Memory B cell (primary cell): Measurements from ENCODE around the gene CENATAC.
A peak's percentile ranks its signal among the peaks of the same experiment; 100 is the strongest.
"Not testable (repeated sequence)": the region's sequence is repeated elsewhere in the genome, so short reads cannot be mapped to it uniquely, and the experiment has no call there.

Experiments used
- ATAC-seq: fragments of 150-1000 bp; cut with Tn5 transposase; 2 replicates; pipeline ENCODE4 v1.10.0; 2021; ENCODE audit warnings: low read depth, mild to moderate bottlenecking, moderate library complexity
- DNase-seq, 2 donors: peaks; one replicate each; pipeline ENCODE4 v3.0.0; 2022; ENCODE audit warnings: low spot score in 2 of 2
- H3K27ac Mint-ChIP-seq: one replicate; pipeline ENCODE4 v1.8.0; 2022; ENCODE audit warnings: mild to moderate bottlenecking, moderate library complexity, mixed read lengths
- H3K27me3 Mint-ChIP-seq: one replicate; pipeline ENCODE4 v1.8.0; 2022; ENCODE audit warnings: mixed read lengths
- H3K36me3 Mint-ChIP-seq: one replicate; pipeline ENCODE4 v1.8.0; 2022; ENCODE audit warnings: mild to moderate bottlenecking, mixed read lengths
- H3K4me1 Mint-ChIP-seq: one replicate; pipeline ENCODE4 v1.8.0; 2022; ENCODE audit warnings: mixed read lengths
- H3K4me3 Mint-ChIP-seq: one replicate; pipeline ENCODE4 v1.8.0; 2022; ENCODE audit warnings: mild to moderate bottlenecking, moderate library complexity, mixed read lengths
- H3K9me3 Mint-ChIP-seq: one replicate; pipeline ENCODE4 v1.8.0; 2022; ENCODE audit warnings: mixed read lengths

The CENATAC gene

DNA sequence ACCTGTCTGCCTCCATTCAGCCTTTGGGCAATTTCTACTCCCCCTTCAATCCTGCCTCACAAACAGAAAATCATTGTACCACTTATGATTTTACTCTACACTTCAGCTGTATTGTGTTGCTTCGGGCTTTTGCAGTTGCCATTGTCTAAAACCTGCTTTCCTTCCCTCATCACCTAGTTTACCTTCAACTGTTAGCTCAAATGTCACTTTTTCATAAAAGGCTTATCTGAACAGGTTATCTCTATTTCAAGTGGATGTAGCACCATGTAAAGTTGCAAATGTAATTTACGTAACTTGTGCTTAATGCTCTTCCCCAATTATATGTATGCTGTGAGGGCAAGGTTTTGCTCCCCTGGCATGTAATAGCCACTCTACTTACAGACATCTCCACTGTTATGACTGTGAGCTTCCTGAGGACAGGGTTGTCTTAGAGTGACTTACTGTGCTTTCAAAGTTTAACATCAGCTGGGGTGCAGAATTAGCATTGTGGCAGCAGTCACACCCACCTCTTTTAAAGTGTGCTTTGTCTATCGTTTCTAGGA is 14.8 kb downstream of the CENATAC start:
- peaks cover 13% of the 10 kb centered on the region for H3K4me1 Mint-ChIP-seq
- peak overlapping the region; percentile 17 for H3K27ac Mint-ChIP-seq
- no peak overlapping the region for H3K4me3 Mint-ChIP-seq
- DNase-seq (no peak), ATAC-seq (no peak)
- no peaks in the 10 kb centered on the region for H3K9me3 Mint-ChIP-seq
- H3K27me3 Mint-ChIP-seq, result no peaks in the 10 kb centered on the region
- H3K36me3 Mint-ChIP-seq, result peaks cover 34% of the 10 kb centered on the region

DNA sequence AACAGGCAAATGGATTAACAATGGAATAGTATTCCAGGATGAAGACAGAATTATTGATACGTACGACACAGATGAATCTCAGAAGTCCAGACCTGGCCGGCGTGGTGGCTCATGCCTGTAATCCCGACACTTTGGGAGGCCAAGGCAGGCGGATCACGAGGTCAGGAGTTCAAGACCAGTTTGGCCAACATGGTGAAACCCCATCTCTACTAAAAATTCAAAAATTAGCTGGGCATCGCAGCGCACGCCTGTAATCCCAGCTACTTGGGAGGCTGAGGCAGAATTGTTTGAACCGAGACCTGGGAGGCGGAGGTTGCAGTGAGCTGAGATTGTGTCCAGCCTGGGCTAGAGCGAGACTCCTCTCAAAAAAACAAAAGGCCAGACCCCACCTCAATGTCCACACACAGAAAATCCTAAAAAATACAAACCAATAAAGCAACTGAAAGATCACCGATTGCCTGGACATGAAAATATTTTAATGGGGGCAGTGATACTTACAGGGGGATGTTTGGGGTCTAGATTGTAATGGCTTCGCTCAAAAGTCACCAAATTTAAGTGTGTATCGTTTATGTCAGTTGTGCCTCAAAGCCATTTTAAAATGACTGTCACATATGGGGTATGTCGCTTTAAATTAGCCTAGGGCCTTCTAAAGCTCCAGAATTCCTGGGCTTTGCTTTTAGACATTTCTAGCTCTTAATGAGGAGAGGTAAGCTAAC is 16.4 kb downstream of the CENATAC start:
- DNase-seq (no peak), ATAC-seq (no peak)
- Mint-ChIP-seq H3K4me3 (no peak overlapping the region), H3K27ac (peak overlapping the region; percentile 73), H3K36me3 (peaks cover 33% of the 10 kb centered on the region), H3K27me3 (no peaks in the 10 kb centered on the region), H3K9me3 (no peaks in the 10 kb centered on the region), H3K4me1 (peaks cover 13% of the 10 kb centered on the region)

DNA sequence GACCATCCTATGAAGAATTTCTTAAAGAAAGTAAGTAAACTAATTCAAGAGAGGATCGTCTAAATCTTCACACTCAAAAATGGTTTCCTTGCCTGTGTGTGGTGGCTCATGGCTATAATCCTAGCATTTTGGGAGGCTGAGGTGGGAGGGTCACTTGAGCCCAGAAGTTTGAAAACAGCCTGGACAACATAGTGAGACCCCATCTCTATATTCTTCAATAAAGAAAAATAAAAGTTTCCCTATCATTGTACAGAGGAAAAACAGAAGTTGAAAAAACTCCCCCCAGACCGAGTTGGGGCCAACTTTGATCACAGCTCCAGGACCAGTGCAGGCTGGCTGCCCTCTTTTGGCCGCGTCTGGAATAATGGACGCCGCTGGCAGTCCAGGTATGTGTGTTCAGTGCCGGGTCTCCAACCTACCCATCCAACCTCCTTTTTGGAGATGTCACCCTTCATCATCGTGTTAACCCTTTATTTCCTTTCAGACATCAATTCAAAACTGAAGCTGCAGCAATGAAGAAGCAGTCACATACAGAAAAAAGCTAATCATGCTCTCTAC is 17.2 kb downstream of the CENATAC start:
- Mint-ChIP-seq H3K4me3 (peak overlapping the region; percentile 21), H3K9me3 (no peaks in the 10 kb centered on the region), H3K27ac (peak overlapping the region; percentile 73)

DNA sequence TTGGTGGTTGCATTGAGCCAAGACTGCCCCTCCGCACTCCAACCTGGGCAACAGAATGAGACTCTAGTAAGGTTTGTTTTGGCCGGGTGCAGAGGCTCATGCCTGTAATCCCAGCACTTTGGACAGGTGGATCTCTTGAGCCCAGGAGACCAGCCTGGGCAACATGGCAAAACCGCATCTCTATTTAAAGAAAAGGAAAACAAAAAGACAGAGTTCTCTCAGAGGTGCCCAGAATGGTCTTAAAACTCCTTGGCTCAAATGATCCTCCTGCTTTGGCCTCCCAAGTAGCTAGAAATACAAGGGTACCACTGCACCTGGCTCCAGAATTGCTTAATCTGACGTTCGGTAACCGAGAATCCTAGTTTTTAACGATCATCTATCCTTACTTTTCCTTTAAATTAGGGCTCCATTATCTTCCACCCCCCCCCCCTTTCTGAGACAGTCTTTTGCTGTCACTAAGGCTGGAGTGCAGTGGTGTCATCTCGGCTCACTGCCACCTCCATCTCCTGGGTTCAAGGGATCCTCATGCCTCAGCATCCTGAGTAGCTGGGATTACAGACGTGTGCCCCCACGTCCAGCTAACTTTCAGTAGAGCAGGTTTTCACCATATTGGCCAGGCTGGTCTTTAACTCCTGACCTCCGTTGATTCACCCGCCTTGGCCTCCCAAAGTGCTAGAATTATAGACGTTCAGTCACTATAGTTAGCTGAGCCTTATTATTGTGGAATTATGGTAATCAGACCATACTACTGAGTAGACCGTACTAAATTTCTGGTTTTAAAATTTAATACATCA is 18.5 kb downstream of the CENATAC start:
- Mint-ChIP-seq H3K4me3 (no peak overlapping the region), H3K36me3 (peaks cover 30% of the 10 kb centered on the region), H3K4me1 (peaks cover 14% of the 10 kb centered on the region), H3K27ac (peak overlapping the region; percentile 100), H3K9me3 (no peaks in the 10 kb centered on the region), H3K27me3 (no peaks in the 10 kb centered on the region)
- no peak for DNase-seq
- ATAC-seq, result no peak

More for the DNA sequence above, 17.2 kb downstream of the CENATAC start:
- Mint-ChIP-seq H3K36me3 (peaks cover 32% of the 10 kb centered on the region), H3K27me3 (no peaks in the 10 kb centered on the region), H3K4me1 (peaks cover 13% of the 10 kb centered on the region)
- ATAC-seq (no peak), DNase-seq (no peak)

DNA sequence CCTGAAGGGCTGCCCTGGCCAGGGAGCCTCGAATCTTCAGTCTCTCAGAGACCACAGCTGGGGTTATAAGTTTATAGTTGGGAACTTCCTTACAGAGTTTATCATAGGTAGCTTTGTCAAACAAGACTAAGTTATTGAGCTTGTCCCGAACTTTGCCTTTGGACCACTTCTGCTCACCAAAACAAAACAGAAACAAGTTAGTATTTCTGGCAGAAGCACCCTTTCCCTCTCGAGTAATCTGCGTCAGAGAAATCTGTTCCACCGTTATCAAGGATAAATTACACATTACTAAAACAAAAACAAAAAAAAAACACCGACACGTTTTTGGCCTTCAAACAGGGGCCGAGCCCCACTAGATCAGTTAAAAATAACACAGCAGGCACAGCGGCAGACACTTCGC is 19.4 kb downstream of the CENATAC start:
- not testable (repeated sequence) for H3K27me3 Mint-ChIP-seq, ATAC-seq, H3K9me3 Mint-ChIP-seq, DNase-seq
- H3K36me3 Mint-ChIP-seq, result peaks cover 29% of the 10 kb centered on the region
- H3K4me3 Mint-ChIP-seq, result peak overlapping the region; percentile 99
- H3K4me1 Mint-ChIP-seq, result peaks cover 12% of the 10 kb centered on the region
- peak overlapping the region; percentile 100 for H3K27ac Mint-ChIP-seq

DNA sequence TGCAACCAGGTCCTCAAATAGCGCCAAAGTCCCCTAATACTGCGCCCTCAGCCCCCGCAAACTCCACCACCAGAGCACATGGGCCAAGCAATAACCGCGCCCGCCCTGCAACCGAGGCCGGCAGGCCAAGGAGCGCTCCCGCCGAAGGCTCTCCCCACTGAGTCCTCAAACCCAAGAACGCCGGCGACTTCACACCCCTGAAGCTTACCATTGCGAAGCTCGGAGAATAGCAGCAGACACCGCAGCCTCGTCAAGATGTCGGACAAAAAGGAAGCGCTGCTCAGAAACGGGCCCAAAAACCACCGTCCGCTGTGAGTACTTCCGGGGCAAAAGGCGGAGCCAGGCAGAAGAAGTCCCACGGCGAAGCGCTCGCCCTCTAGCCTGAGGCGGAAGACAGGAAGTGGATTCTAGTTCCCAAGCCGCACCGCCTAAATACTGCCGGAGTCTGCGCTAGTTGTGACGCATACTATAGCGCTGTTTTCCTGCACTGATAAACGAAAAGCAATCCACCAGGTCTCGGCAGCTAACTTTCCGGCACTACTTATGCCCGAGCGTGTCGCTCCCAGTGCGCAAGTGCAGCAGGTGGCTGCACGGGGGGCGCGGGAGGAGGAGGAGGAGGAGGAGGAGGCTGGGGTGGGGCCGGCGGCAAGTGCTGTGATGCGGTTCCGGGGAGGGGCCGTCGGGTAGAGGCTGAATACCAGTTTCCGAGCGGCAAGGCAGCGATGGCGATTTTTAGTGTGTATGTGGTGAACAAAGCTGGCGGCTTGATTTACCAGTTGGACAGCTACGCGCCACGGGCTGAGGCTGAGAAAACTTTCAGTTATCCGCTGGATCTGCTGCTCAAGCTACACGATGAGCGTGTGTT is 20.4 kb downstream of the CENATAC start, which contains the start of the genes RPS25 and TRAPPC4:
RPS25 (minus strand) TSS at position 270 of the 865 bp plus-strand sequence; CDS start at position 211, 59 bp downstream.
TRAPPC4 (plus strand) TSS at position 693 of the 865 bp plus-strand sequence; CDS start at position 723, 30 bp downstream.
- Mint-ChIP-seq H3K27ac (peak within 1 kb of the TSS; percentile 100), H3K4me3 (peak within 1 kb of the TSS; percentile 99), H3K36me3 (peaks cover 25% of the 10 kb centered on the region), H3K27me3 (no peaks in the 10 kb centered on the region), H3K4me1 (peaks cover 10% of the 10 kb centered on the region), H3K9me3 (no peaks in the 10 kb centered on the region)
- ATAC-seq, result peak; percentile 85
- peak; percentile 93 to 94 for DNase-seq

DNA sequence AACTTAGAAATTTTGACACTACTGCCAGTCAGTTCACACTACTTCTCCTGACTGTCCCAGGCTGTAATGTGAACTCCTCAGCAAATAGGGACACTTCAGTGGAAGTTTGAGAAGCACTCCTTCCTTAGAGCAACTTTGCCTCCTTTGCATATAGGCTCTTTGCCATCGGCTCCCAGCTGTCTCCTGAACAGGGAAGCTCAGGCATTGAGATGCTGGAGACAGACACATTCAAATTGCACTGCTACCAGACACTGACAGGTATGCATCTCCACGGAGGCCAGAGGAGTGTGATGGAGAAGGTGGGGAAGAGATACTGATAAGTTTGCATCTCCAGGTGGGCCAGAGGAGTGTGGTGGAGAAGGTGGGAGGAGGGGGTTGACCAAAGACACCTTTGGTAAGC is 22.1 kb downstream of the CENATAC start:
- H3K27me3 Mint-ChIP-seq, result no peaks in the 10 kb centered on the region
- H3K4me1 Mint-ChIP-seq, result peaks cover 13% of the 10 kb centered on the region
- no peak for ATAC-seq
- DNase-seq, result no peak
- H3K4me3 Mint-ChIP-seq, result peak overlapping the region; percentile 99
- peak overlapping the region; percentile 100 for H3K27ac Mint-ChIP-seq
- H3K36me3 Mint-ChIP-seq, result peaks cover 25% of the 10 kb centered on the region
- no peaks in the 10 kb centered on the region for H3K9me3 Mint-ChIP-seq

DNA sequence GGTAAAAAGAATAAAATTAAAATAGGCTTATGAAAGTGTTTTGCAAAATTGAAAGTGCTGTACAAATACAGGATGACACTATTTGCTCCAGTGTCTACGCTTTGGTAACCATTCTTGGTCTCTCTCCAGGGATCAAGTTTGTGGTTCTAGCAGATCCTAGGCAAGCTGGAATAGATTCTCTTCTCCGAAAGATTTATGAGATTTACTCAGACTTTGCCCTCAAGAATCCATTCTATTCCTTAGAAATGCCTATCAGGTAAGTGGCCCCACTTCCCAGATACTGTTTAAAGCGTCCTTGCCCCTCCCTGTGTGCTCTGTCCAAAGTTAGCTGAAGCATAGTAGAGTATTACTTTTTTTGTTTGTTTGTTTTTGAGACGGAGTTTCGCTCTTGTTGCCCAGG is 23.7 kb downstream of the CENATAC start:
- Mint-ChIP-seq H3K9me3 (no peaks in the 10 kb centered on the region), H3K4me3 (no peak overlapping the region), H3K27ac (no peak overlapping the region)

DNA sequence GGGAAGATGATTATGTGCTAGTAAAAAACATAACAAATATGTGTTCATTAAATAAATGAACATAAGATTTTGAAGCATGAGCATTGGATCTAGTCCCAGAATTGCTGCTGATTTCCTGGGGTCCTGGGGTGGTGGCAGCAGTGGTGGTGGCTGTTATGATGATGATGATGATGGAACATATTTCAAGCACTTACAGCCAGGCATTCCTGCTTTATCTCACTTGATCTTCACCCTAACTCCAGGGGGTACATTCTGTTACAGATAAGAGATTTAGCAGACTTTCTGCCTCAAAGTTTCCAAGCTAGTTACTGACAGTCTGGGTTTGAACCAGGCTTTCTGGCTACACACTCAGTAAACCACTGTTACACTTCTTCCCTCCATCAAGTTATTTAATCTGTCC is 25.8 kb downstream of the CENATAC start:
- Mint-ChIP-seq H3K27ac (peak overlapping the region; percentile 3), H3K4me3 (no peak overlapping the region), H3K27me3 (no peaks in the 10 kb centered on the region), H3K4me1 (peaks cover 10% of the 10 kb centered on the region), H3K9me3 (no peaks in the 10 kb centered on the region), H3K36me3 (peaks cover 22% of the 10 kb centered on the region)
- ATAC-seq, result no peak
- DNase-seq, result no peak

More for the DNA sequence above, 23.7 kb downstream of the CENATAC start:
- no peak for DNase-seq
- H3K4me1 Mint-ChIP-seq, result peaks cover 7% of the 10 kb centered on the region
- no peaks in the 10 kb centered on the region for H3K27me3 Mint-ChIP-seq
- ATAC-seq, result no peak
- peaks cover 23% of the 10 kb centered on the region for H3K36me3 Mint-ChIP-seq

DNA sequence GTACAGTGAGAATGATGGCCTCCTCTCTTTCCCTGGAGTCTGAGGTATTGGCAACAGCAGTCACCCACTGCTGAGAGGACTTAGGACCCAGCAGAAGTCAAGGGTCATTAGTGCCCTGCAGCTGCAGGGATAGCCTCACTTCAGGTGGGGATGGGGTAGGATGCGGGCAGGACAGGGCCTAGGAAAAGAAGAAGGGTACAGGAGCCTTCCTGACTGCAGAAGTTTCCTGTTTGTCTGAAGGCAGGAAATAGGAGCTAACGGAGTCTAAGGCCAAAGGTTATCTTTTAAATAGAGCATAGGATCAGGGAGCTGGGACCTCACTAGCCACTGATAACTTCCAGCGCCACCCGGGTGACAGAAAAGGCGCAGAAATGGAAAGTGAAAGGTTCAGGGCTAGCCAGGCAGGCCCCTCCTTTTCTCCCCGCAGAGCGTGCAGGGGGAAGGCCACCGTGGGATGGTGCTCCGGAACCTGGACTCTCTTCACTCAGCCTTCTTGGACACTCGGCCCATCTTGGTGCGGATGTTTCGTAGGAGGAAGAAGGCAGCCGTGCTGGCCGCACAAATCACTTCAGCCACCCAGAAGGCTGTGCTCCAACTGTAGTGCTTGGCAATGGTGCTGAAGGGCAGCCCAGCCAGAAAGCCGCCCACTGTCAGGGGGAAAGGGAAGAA is 26.6 kb downstream of the CENATAC start:
- H3K4me1 Mint-ChIP-seq, result peaks cover 19% of the 10 kb centered on the region
- no peaks in the 10 kb centered on the region for H3K9me3 Mint-ChIP-seq
- H3K27ac Mint-ChIP-seq, result peak overlapping the region; percentile 60

DNA sequence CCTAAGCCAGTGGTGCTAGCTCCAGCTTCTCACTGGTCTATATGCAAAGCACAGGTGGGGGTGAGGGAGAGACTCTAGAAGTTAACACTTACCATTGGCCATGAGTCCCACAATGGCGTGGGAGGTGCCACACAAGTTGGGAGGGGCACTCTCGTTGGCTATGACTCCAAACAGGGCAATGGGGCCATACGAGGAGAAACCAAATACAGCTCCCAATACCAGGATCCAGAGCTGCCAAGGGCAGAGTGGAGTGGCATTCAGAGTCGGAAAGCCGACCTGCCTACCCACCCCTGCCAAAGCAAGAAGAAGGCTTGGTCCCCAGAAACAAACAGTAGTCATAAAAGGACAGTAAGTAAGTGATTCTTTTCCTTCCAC is 27.1 kb downstream of the CENATAC start:
- Mint-ChIP-seq H3K27me3 (no peaks in the 10 kb centered on the region), H3K4me3 (no peak overlapping the region), H3K4me1 (peaks cover 21% of the 10 kb centered on the region), H3K9me3 (no peaks in the 10 kb centered on the region), H3K36me3 (peaks cover 24% of the 10 kb centered on the region), H3K27ac (peak overlapping the region; percentile 60)
- ATAC-seq, result no peak
- no peak for DNase-seq

More for the DNA sequence above, 26.6 kb downstream of the CENATAC start:
- Mint-ChIP-seq H3K27me3 (no peaks in the 10 kb centered on the region), H3K36me3 (peaks cover 25% of the 10 kb centered on the region), H3K4me3 (no peak overlapping the region)
- ATAC-seq (no peak), DNase-seq (no peak)

DNA sequence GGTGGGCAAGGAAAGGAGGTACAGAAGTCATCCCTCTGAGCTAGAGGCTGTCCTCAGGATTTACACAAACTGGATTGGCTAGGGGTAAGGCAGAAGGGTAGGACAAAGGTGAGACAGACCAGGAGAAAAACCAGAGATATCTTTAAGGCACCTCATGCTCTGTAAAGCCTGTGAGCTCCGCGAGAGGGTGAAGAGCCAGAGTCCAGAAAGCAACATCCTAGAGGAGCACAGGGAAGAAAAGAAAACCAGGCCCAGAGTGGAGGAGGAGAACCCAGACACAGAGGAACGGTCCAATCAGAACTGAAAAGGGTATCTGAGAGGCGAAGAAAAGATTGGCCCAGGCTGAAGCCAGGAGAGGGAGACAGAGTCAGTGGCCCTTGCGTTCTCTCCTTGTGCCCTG is 27.6 kb downstream of the CENATAC start:
- H3K4me3 Mint-ChIP-seq, result no peak overlapping the region
- H3K36me3 Mint-ChIP-seq, result peaks cover 23% of the 10 kb centered on the region
- ATAC-seq, result no peak
- peak overlapping the region; percentile 60 for H3K27ac Mint-ChIP-seq
- H3K27me3 Mint-ChIP-seq, result no peaks in the 10 kb centered on the region
- H3K4me1 Mint-ChIP-seq, result peaks cover 20% of the 10 kb centered on the region
- H3K9me3 Mint-ChIP-seq, result no peaks in the 10 kb centered on the region
- no peak for DNase-seq
